Neural progenitor cell (in vitro differentiated cells): Measurements from ENCODE around the gene KDF1. TPM values are rescaled to one million over a fixed set of nuclear protein-coding genes. Genes with fewer than 3 reads are reported as not detected.

Source experiments
- DNase-seq: peaks from one replicate; pipeline ENCODE4 v3.0.0-alpha.2; 2016; ENCODE audit warnings: low spot score
- H2AFZ ChIP-seq: fragments of 200-600 bp; sonication (generic); replicated peaks from 2 replicates; pipeline ENCODE4 v1.6.1; 2016; ENCODE audit warnings: antibody characterized with exemption
- H3F3A ChIP-seq: fragments of 200-600 bp; sonication (generic); 2 replicates; pipeline ENCODE4 v1.6.1; 2016; ENCODE audit warnings: antibody characterized with exemption, low read depth
- H3K27ac ChIP-seq: fragments of 200-600 bp; sonication (generic); 2 replicates; pipeline ENCODE4 v1.5.1; 2016; ENCODE audit warnings: mild to moderate bottlenecking
- H3K27me3 ChIP-seq: fragments of 200-600 bp; sonication (generic); 2 replicates; pipeline ENCODE4 v1.6.1; 2016; ENCODE audit warnings: mild to moderate bottlenecking, moderate library complexity
- H3K36me3 ChIP-seq: fragments of 200-600 bp; sonication (generic); 2 replicates; pipeline ENCODE4 v1.5.1; 2016
- H3K4me1 ChIP-seq: fragments of 200-600 bp; sonication (generic); 2 replicates; pipeline ENCODE4 v1.6.1; 2016; ENCODE audit warnings: mixed run types
- H3K4me2 ChIP-seq: fragments of 200-600 bp; sonication (generic); 2 replicates; pipeline ENCODE4 v1.6.1; 2016
- H3K4me3 ChIP-seq: fragments of 200-600 bp; sonication (generic); 2 replicates; pipeline ENCODE4 v1.5.1; 2016
- H3K79me2 ChIP-seq: fragments of 200-600 bp; sonication (generic); 2 replicates; pipeline ENCODE4 v1.6.1; 2016; ENCODE audit warnings: low read depth
- H3K9ac ChIP-seq: fragments of 200-600 bp; sonication (generic); 2 replicates; pipeline ENCODE4 v1.6.1; 2016
- H3K9me3 ChIP-seq: fragments of 200-600 bp; sonication (generic); 2 replicates; pipeline ENCODE4 v1.5.1; 2016; ENCODE audit warnings: low read depth
- H4K20me1 ChIP-seq: fragments of 200-600 bp; sonication (generic); 2 replicates; pipeline ENCODE4 v1.6.1; 2016; ENCODE audit warnings: low read depth
- H3K27ac Mint-ChIP-seq: 3 replicates; pipeline ENCODE4 v1.8.0; 2021; ENCODE audit warnings: mixed read lengths
- H3K27me3 Mint-ChIP-seq: 2 replicates; pipeline ENCODE4 v1.8.0; 2022; ENCODE audit warnings: low read depth, mild to moderate bottlenecking, inconsistent platforms, moderate library complexity, mixed read lengths; ENCODE audit not compliant: insufficient read depth
- H3K36me3 Mint-ChIP-seq: 3 replicates; pipeline ENCODE4 v1.8.0; 2021; ENCODE audit warnings: mixed read lengths
- H3K4me1 Mint-ChIP-seq: 3 replicates; pipeline ENCODE4 v1.8.0; 2021; ENCODE audit warnings: mixed read lengths
- H3K4me3 Mint-ChIP-seq: 3 replicates; pipeline ENCODE4 v1.8.0; 2021; ENCODE audit warnings: mild to moderate bottlenecking, moderate library complexity, mixed read lengths
- H3K9me3 Mint-ChIP-seq: 3 replicates; pipeline ENCODE4 v1.8.0; 2020; ENCODE audit warnings: mixed read lengths
- CTCF ChIP-seq: fragments of 200-600 bp; sonication (generic); IDR thresholded peaks from 2 replicates; pipeline ENCODE4 v1.5.1; 2017; ENCODE audit warnings: antibody characterized with exemption, mild to moderate bottlenecking
- EZH2 ChIP-seq: fragments of 200-600 bp; sonication (generic); IDR thresholded peaks from 2 replicates; pipeline ENCODE4 v1.6.1; 2017; ENCODE audit warnings: antibody characterized with exemption, mild to moderate bottlenecking, moderate library complexity
- EZH2phosphoT487 ChIP-seq: fragments of 200-600 bp; sonication (generic); IDR thresholded peaks from 2 replicates; pipeline ENCODE4 v1.6.1; 2017; ENCODE audit warnings: antibody characterized with exemption
- total RNA-seq: library from RNA; depleted of rRNA; stranded (reverse); fragments of >200 nt; gene quantifications from 2 replicates; pipeline ENCODE4 v1.2.3, GENCODE V29; 2015; ENCODE audit warnings: low replicate concordance

Gene KDF1
- total RNA-seq, 1 donor from 2014 or later, result not detected

- Mint-ChIP-seq H3K27me3 (no peaks in the 10 kb centered on the region), H3K9me3 (no peaks in the 10 kb centered on the region), H3K4me1 (no peaks in the 10 kb centered on the region), H3K4me3 (no peak overlapping the region), H3K27ac (no peak overlapping the region), H3K36me3 (peaks cover 32% of the 10 kb centered on the region)
- Histone ChIP-seq H3K4me3 (no peak overlapping the region), H3K4me1 (no peaks in the 10 kb centered on the region), H3K4me2 (no peak overlapping the region), H3K9me3 (no peaks in the 10 kb centered on the region), H2AFZ (no peak overlapping the region), H3F3A (no peaks in the 10 kb centered on the region), H3K9ac (no peak overlapping the region), H4K20me1 (peaks cover 24% of the 10 kb centered on the region), H3K79me2 (peaks cover 49% of the 10 kb centered on the region), H3K36me3 (no peaks in the 10 kb centered on the region), H3K27me3 (no peaks in the 10 kb centered on the region), H3K27ac (no peak overlapping the region)
- TF ChIP-seq EZH2 (no peak), CTCF (no peak), EZH2phosphoT487 (no peak)
- no peak for DNase-seq
These were observed 21.6 kb downstream of the KDF1 start for GRCh38 chr1:26938659-26939025.

- no peak overlapping the region for H3K4me3 ChIP-seq
- H3K27ac ChIP-seq, result no peak overlapping the region
- H2AFZ ChIP-seq, result no peak overlapping the region
- DNase-seq, result no peak
- TF ChIP-seq EZH2phosphoT487 (no peak), CTCF (no peak), EZH2 (no peak)
- H3K27me3 Mint-ChIP-seq, result no peaks in the 10 kb centered on the region
- H3K4me3 Mint-ChIP-seq, result no peak overlapping the region
- H3K9me3 Mint-ChIP-seq, result no peaks in the 10 kb centered on the region
- H3K36me3 ChIP-seq, result no peaks in the 10 kb centered on the region
- H3K79me2 ChIP-seq, result peaks cover 50% of the 10 kb centered on the region
- no peak overlapping the region for H3K4me2 ChIP-seq
- H3K9ac ChIP-seq, result no peak overlapping the region
- H3K9me3 ChIP-seq, result no peaks in the 10 kb centered on the region
- no peaks in the 10 kb centered on the region for H3K4me1 Mint-ChIP-seq
- no peaks in the 10 kb centered on the region for H3K27me3 ChIP-seq
- no peaks in the 10 kb centered on the region for H3K4me1 ChIP-seq
- no peak overlapping the region for H3K27ac Mint-ChIP-seq
- H3K36me3 Mint-ChIP-seq, result peaks cover 28% of the 10 kb centered on the region
- peaks cover 26% of the 10 kb centered on the region for H4K20me1 ChIP-seq
- no peaks in the 10 kb centered on the region for H3F3A ChIP-seq
These were observed 22.1 kb downstream of the KDF1 start for GRCh38 chr1:26938004-26938658.

- H4K20me1 ChIP-seq, result peaks cover 28% of the 10 kb centered on the region
- H3K4me1 ChIP-seq, result no peaks in the 10 kb centered on the region
- DNase-seq, result no peak
- H3K9me3 ChIP-seq, result no peaks in the 10 kb centered on the region
- Mint-ChIP-seq H3K36me3 (peaks cover 22% of the 10 kb centered on the region), H3K27ac (no peak overlapping the region), H3K9me3 (no peaks in the 10 kb centered on the region), H3K27me3 (no peaks in the 10 kb centered on the region), H3K4me3 (no peak overlapping the region), H3K4me1 (no peaks in the 10 kb centered on the region)
- no peak overlapping the region for H3K9ac ChIP-seq
- H3K27me3 ChIP-seq, result no peaks in the 10 kb centered on the region
- H3K4me2 ChIP-seq, result no peak overlapping the region
- H3K27ac ChIP-seq, result no peak overlapping the region
- TF ChIP-seq CTCF (no peak), EZH2 (no peak), EZH2phosphoT487 (no peak)
- H3F3A ChIP-seq, result no peaks in the 10 kb centered on the region
- no peak overlapping the region for H3K4me3 ChIP-seq
- H3K79me2 ChIP-seq, result peaks cover 61% of the 10 kb centered on the region
- no peaks in the 10 kb centered on the region for H3K36me3 ChIP-seq
- H2AFZ ChIP-seq, result no peak overlapping the region
These were observed 23.4 kb downstream of the KDF1 start for GRCh38 chr1:26936823-26937222.
